ENCODE measurements around the gene TAS2R60. TPM values are rescaled to one million over a fixed set of nuclear protein-coding genes. Genes with fewer than 3 reads are reported as not detected.
"Not testable (repeated sequence)": the region's sequence is repeated elsewhere in the genome, so short reads cannot be mapped to it uniquely, and the experiment has no call there.

TAS2R60 gene
- total RNA-seq, 1 donor from 2014 or later, result not detected

GRCh38 chr7:143408686-143409561 is 34.3 kb upstream of the TAS2R60 start, which contains the start of gene EPHA1:
EPHA1 (minus strand) TSS chr7:143408856; CDS start chr7:143408805, 51 bp downstream.
- peaks cover 8% of the 10 kb centered on the region for H3K36me3 ChIP-seq (ENCODE audit: control insufficient read depth, insufficient read depth, low read length)
- TF ChIP-seq, protein P1, sequence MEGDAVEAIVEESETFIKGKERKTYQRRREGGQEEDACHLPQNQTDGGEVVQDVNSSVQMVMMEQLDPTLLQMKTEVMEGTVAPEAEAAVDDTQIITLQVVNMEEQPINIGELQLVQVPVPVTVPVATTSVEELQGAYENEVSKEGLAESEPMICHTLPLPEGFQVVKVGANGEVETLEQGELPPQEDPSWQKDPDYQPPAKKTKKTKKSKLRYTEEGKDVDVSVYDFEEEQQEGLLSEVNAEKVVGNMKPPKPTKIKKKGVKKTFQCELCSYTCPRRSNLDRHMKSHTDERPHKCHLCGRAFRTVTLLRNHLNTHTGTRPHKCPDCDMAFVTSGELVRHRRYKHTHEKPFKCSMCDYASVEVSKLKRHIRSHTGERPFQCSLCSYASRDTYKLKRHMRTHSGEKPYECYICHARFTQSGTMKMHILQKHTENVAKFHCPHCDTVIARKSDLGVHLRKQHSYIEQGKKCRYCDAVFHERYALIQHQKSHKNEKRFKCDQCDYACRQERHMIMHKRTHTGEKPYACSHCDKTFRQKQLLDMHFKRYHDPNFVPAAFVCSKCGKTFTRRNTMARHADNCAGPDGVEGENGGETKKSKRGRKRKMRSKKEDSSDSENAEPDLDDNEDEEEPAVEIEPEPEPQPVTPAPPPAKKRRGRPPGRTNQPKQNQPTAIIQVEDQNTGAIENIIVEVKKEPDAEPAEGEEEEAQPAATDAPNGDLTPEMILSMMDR (IDR thresholded peaks at IDR 0.05; ENCODE audit: insufficient read depth, low read length, severe bottlenecking), result peak; percentile 68
- peak; percentile 88 for DNase-seq (ENCODE audit: low read depth)
- H3K27me3 ChIP-seq (ENCODE audit: control insufficient read depth, insufficient read depth, low read length), result no peaks in the 10 kb centered on the region
- peak within 1 kb of the TSS; percentile 59 for H3K4me3 ChIP-seq (ENCODE audit: low read depth, low read length)
- no peak for FAIRE-seq

GRCh38 chr7:143410521-143411004 is 32.7 kb upstream of the TAS2R60 start:
- no peak for DNase-seq (ENCODE audit: low read depth)

GRCh38 chr7:143411976-143412708 is 31.1 kb upstream of the TAS2R60 start:
- FAIRE-seq (no peak), DNase-seq (ENCODE audit: low read depth) (no peak)
- no peaks in the 10 kb centered on the region for H3K36me3 ChIP-seq (ENCODE audit: control insufficient read depth, insufficient read depth, low read length)
- H3K4me3 ChIP-seq (ENCODE audit: low read depth, low read length), result no peak overlapping the region
- no peaks in the 10 kb centered on the region for H3K27me3 ChIP-seq (ENCODE audit: control insufficient read depth, insufficient read depth, low read length)
- TF ChIP-seq, protein P1 (IDR thresholded peaks at IDR 0.05; ENCODE audit: insufficient read depth, low read length, severe bottlenecking), result no peak

More at GRCh38 chr7:143410521-143411004, 32.7 kb upstream of the TAS2R60 start:
- Histone ChIP-seq H3K4me3 (ENCODE audit: low read depth, low read length) (no peak overlapping the region), H3K36me3 (ENCODE audit: control insufficient read depth, insufficient read depth, low read length) (peaks cover 4% of the 10 kb centered on the region), H3K27me3 (ENCODE audit: control insufficient read depth, insufficient read depth, low read length) (no peaks in the 10 kb centered on the region)
- FAIRE-seq, result no peak
- TF ChIP-seq, protein P1 (IDR thresholded peaks at IDR 0.05; ENCODE audit: insufficient read depth, low read length, severe bottlenecking), result no peak

GRCh38 chr7:143413123-143413522 is 30.1 kb upstream of the TAS2R60 start:
- TF ChIP-seq, protein P1 (IDR thresholded peaks at IDR 0.05; ENCODE audit: insufficient read depth, low read length, severe bottlenecking), result no peak
- no peak for DNase-seq (ENCODE audit: low read depth)
- FAIRE-seq, result no peak
- H3K36me3 ChIP-seq (ENCODE audit: control insufficient read depth, insufficient read depth, low read length), result no peaks in the 10 kb centered on the region
- H3K27me3 ChIP-seq (ENCODE audit: control insufficient read depth, insufficient read depth, low read length), result no peaks in the 10 kb centered on the region
- no peak overlapping the region for H3K4me3 ChIP-seq (ENCODE audit: low read depth, low read length)

DNA sequence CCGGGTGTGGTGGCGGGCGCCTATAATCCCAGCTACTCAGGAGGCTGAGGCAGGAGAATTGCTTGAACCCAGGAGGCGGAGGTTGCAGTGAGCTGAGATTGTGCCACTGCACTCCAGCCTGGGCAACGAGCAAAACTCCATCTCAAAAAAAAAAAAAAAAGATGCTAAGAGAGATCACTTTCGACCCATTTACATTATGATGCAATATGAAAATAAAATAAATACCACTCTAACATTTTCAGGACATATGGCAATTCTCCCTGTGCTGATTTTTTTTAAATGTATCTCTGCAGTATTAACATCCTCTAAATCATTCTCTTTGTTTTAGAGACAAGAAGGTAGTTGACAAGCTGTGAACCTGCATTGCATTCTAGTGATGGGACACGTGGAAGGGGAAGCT is 28.0 kb upstream of the TAS2R60 start:
- H3K27me3 ChIP-seq (ENCODE audit: control insufficient read depth, insufficient read depth, low read length); DNase-seq (ENCODE audit: low read depth); H3K36me3 ChIP-seq (ENCODE audit: control insufficient read depth, insufficient read depth, low read length); FAIRE-seq; H3K4me3 ChIP-seq (ENCODE audit: low read depth, low read length): not testable (repeated sequence)
